IMR-90 (cell line): ENCODE data around the gene VIPR2. TPM values are rescaled to one million over a fixed set of nuclear protein-coding genes. Genes with fewer than 3 reads are reported as not detected.

ENCODE experiments used
- ATAC-seq: fragments of 200-7000 bp; cut with Tn5 transposase; 2 replicates; pipeline ENCODE4 v1.9.1; 2020; ENCODE audit warnings: low read depth, mild to moderate bottlenecking, moderate library complexity
- BruUV-seq: library from RNA; stranded (reverse); fragments of 400-500 nt; replicated peaks from 2 replicates; lab custom pipeline; 2021; lab: Mats Ljungman, UMichigan
- CTCF ChIA-PET: fragments of 300-600 bp; formaldehyde crosslinking; extraction: SDS; loops from one replicate; lab custom pipeline; 2021; ENCODE audit warnings: antibody characterized with exemption; lab: Yijun Ruan, JAX
- POLR2A ChIA-PET: fragments of 300-600 bp; sonication (Branson Sonifier 250); formaldehyde crosslinking; loops from one replicate; lab custom pipeline; 2022; ENCODE audit warnings: antibody characterized with exemption; ENCODE audit not compliant: unreplicated experiment; lab: Charles Lee
- DNase-seq: peaks from one replicate; pipeline ENCODE4 v3.0.0; 2013
- H2AFZ ChIP-seq: replicated peaks from 2 replicates; pipeline ENCODE3; 2013; ENCODE audit warnings: low read length, mild to moderate bottlenecking; ENCODE audit not compliant: poor library complexity
- H2AK5ac ChIP-seq: 2 replicates; pipeline ENCODE4 v1.6.1; 2013; ENCODE audit warnings: low read depth, low read length, inconsistent platforms
- H2AK9ac ChIP-seq: replicated peaks from 2 replicates; pipeline ENCODE3; 2013; ENCODE audit warnings: mild to moderate bottlenecking, low read depth, low read length, moderate library complexity; ENCODE audit not compliant: poor library complexity
- H2BK120ac ChIP-seq: 2 replicates; pipeline ENCODE4 v1.6.1; 2013; ENCODE audit warnings: low read depth, low read length, inconsistent platforms
- H2BK15ac ChIP-seq: 3 replicates; pipeline ENCODE4 v1.6.1; 2013; ENCODE audit warnings: low read depth, low read length, inconsistent platforms
- H2BK20ac ChIP-seq: 2 replicates; pipeline ENCODE4 v1.6.1; 2013; ENCODE audit warnings: low read depth, mild to moderate bottlenecking, inconsistent platforms, low read length, moderate library complexity
- H2BK5ac ChIP-seq: 2 replicates; pipeline ENCODE4 v1.6.1; 2013; ENCODE audit warnings: mild to moderate bottlenecking, low read depth, low read length, inconsistent platforms; ENCODE audit not compliant: poor library complexity, severe bottlenecking
- H3K14ac ChIP-seq: replicated peaks from 2 replicates; pipeline ENCODE4 v1.6.1; 2013; ENCODE audit warnings: low read depth, low read length, inconsistent platforms
- H3K18ac ChIP-seq: 2 replicates; pipeline ENCODE4 v1.6.1; 2013; ENCODE audit warnings: low read depth, low read length, control low read depth
- H3K23ac ChIP-seq: 2 replicates; pipeline ENCODE4 v1.6.1; 2013; ENCODE audit warnings: low read depth, low read length, inconsistent platforms
- H3K27ac ChIP-seq: 2 replicates; pipeline ENCODE4 v1.5.1; 2013; ENCODE audit warnings: mild to moderate bottlenecking, control low read depth, low read length; ENCODE audit not compliant: insufficient read depth
- H3K27me3 ChIP-seq: 2 replicates; pipeline ENCODE4 v1.6.1; 2013; ENCODE audit warnings: low read length; ENCODE audit not compliant: control insufficient read depth, insufficient read depth
- H3K36me3 ChIP-seq: 2 replicates; pipeline ENCODE4 v1.6.1; 2013; ENCODE audit warnings: low read length, mixed read lengths; ENCODE audit not compliant: control insufficient read depth, insufficient read depth
- H3K4ac ChIP-seq: 2 replicates; pipeline ENCODE4 v1.6.1; 2013; ENCODE audit warnings: low read depth, low read length, inconsistent platforms
- H3K4me1 ChIP-seq: 2 replicates; pipeline ENCODE4 v1.6.1; 2013; ENCODE audit warnings: low read length, mixed read lengths; ENCODE audit not compliant: control insufficient read depth, insufficient read depth
- H3K4me2 ChIP-seq: 2 replicates; pipeline ENCODE4 v1.6.1; 2013; ENCODE audit warnings: low read depth, mild to moderate bottlenecking, control low read depth, low read length, moderate library complexity
- H3K4me3 ChIP-seq: 2 replicates; pipeline ENCODE4 v1.5.1; 2013; ENCODE audit warnings: low read depth, mild to moderate bottlenecking, control low read depth, low read length, moderate library complexity; ENCODE audit not compliant: insufficient read depth
- H3K56ac ChIP-seq: 2 replicates; pipeline ENCODE4 v1.6.1; 2013; ENCODE audit warnings: low read length, inconsistent platforms; ENCODE audit not compliant: insufficient read depth; ENCODE audit errors: extremely low read depth
- H3K79me1 ChIP-seq, 2 experiments: 2 replicates each; pipeline ENCODE4 v1.6.1; 2013; ENCODE audit warnings: low read length in 2 of 2, inconsistent platforms in 1 of 2, low read depth in 1 of 2
- H3K9ac ChIP-seq: 2 replicates; pipeline ENCODE4 v1.6.1; 2013; ENCODE audit warnings: low read depth, low read length, control low read depth
- H3K9me1 ChIP-seq: 2 replicates; pipeline ENCODE4 v1.6.1; 2013; ENCODE audit warnings: low read length, inconsistent platforms; ENCODE audit not compliant: insufficient read depth
- H3K9me3 ChIP-seq: 2 replicates; pipeline ENCODE4 v1.6.1; 2013; ENCODE audit warnings: low read length; ENCODE audit not compliant: control insufficient read depth, insufficient read depth
- H4K20me1 ChIP-seq: 2 replicates; pipeline ENCODE4 v1.6.1; 2013; ENCODE audit warnings: low read length, inconsistent platforms; ENCODE audit not compliant: insufficient read depth
- H4K5ac ChIP-seq: 2 replicates; pipeline ENCODE4 v1.6.1; 2013; ENCODE audit warnings: mild to moderate bottlenecking, low read depth, low read length, control low read depth
- H4K8ac ChIP-seq, 2 experiments: 2 replicates each; pipeline ENCODE4 v1.6.1; 2013; ENCODE audit warnings: low read depth in 2 of 2, low read length in 2 of 2, control low read depth in 1 of 2, inconsistent platforms in 1 of 2
- H4K91ac ChIP-seq: 2 replicates; pipeline ENCODE4 v1.6.1; 2013; ENCODE audit warnings: low read depth, low read length, inconsistent platforms; ENCODE audit not compliant: insufficient read depth
- BHLHE40 ChIP-seq: fragments of 150-350 bp; IDR thresholded peaks from 2 replicates; pipeline ENCODE4 v1.6.1; 2016; ENCODE audit warnings: mild to moderate bottlenecking, low read depth, low read length
- CEBPB ChIP-seq: IDR thresholded peaks from 2 replicates; pipeline ENCODE4 v1.6.1; 2012; ENCODE audit warnings: low read depth, low read length, improper control_type of control experiment
- CHD1 ChIP-seq: IDR thresholded peaks from 2 replicates; pipeline ENCODE4 v1.6.1; 2012; ENCODE audit warnings: low read depth, low read length, improper control_type of control experiment
- ELK1 ChIP-seq: fragments of 150-350 bp; IDR thresholded peaks from 2 replicates; pipeline ENCODE4 v1.6.1; 2016; ENCODE audit warnings: low read depth, mild to moderate bottlenecking, low read length, moderate library complexity, borderline replicate concordance
- FOS ChIP-seq: fragments of 150-350 bp; IDR thresholded peaks from 2 replicates; pipeline ENCODE4 v1.6.1; 2016; ENCODE audit warnings: low read depth, low read length
- MAFK ChIP-seq: IDR thresholded peaks from 2 replicates; pipeline ENCODE4 v1.6.1; 2012; ENCODE audit warnings: low read depth, low read length, improper control_type of control experiment
- MXI1 ChIP-seq: IDR thresholded peaks from 2 replicates; pipeline ENCODE4 v1.6.1; 2012; ENCODE audit warnings: low read depth, mild to moderate bottlenecking, low read length, moderate library complexity, borderline replicate concordance
- NFE2L2 ChIP-seq: fragments of 150-350 bp; IDR thresholded peaks from 2 replicates; pipeline ENCODE4 v1.6.1; 2016; ENCODE audit warnings: low read depth, mild to moderate bottlenecking, low read length
- POLR2A ChIP-seq: IDR thresholded peaks from 2 replicates; pipeline ENCODE4 v1.6.1; 2012; ENCODE audit warnings: mild to moderate bottlenecking, low read depth, low read length
- RAD21 ChIP-seq: IDR thresholded peaks from 2 replicates; pipeline ENCODE4 v1.6.1; 2012; ENCODE audit warnings: low read length, improper control_type of control experiment
- RCOR1 ChIP-seq: IDR thresholded peaks from 2 replicates; pipeline ENCODE4 v1.6.1; 2012; ENCODE audit warnings: mild to moderate bottlenecking, low read length, improper control_type of control experiment; ENCODE audit not compliant: insufficient replicate concordance
- RFX5 ChIP-seq: IDR thresholded peaks from 2 replicates; pipeline ENCODE4 v1.8.0; 2012; ENCODE audit warnings: low read depth, mild to moderate bottlenecking, low read length, moderate library complexity
- SMC3 ChIP-seq: fragments of 150-350 bp; IDR thresholded peaks from 2 replicates; pipeline ENCODE4 v1.6.1; 2016; ENCODE audit warnings: low read depth, mild to moderate bottlenecking, antibody characterized with exemption, low read length, moderate library complexity
- WGBS, 2 experiments: methylation state at CpG; one replicate each; pipeline versions ENCODE4 v1.1.5 to v1.1.7; 2013; ENCODE audit warnings: missing lambda C conversion rate in 2 of 2; ENCODE audit not compliant: insufficient read length in 1 of 2; ENCODE audit errors: extremely low coverage in 2 of 2; 5-methylcytosine and 5-hydroxymethylcytosine counted together
- dilution Hi-C: fragments of 300-500 bp; cut with HindIII; formaldehyde crosslinking; loops from one replicate; pipeline ENCODE4 v1.14.3; 2018; ENCODE audit warnings: low sequenced_read_pairs; ENCODE audit not compliant: unreplicated experiment
- in situ Hi-C: fragments of 300-500 bp; cut with MboI; formaldehyde crosslinking; loops from 3 replicates; pipeline ENCODE4 v1.14.3; 2019; ENCODE audit warnings: low sequenced_read_pairs, inconsistent platforms, mixed read lengths
- intact Hi-C: fragments of 100-400 bp; cut with micrococcal nuclease; formaldehyde crosslinking; loops from 2 replicates; pipeline ENCODE4 v1.10.0; 2022
- polyA plus RNA-seq, 3 experiments: library from polyadenylated mRNA; depleted of rRNA; stranded (reverse); fragments of >200 nt; gene quantifications; 2 replicates each; pipeline ENCODE4 v1.2.3, GENCODE V29; 2012; ENCODE audit warnings: low replicate concordance in 1 of 3
- total RNA-seq: library from RNA; depleted of rRNA; stranded (reverse); fragments of >200 nt; gene quantifications from 2 replicates; pipeline ENCODE4 v1.2.3, GENCODE V29; 2012
- TF ChIP-seq, protein P1 (sequence below): fragments of 150-350 bp; IDR thresholded peaks from 2 replicates; pipeline ENCODE4 v1.6.1; 2017; ENCODE audit warnings: mild to moderate bottlenecking, antibody characterized with exemption, low read length, low read depth
- TF ChIP-seq, protein P2 (sequence below): conservative IDR thresholded peaks from 2 replicates; pipeline ENCODE4 v1.5.1; 2012; ENCODE audit warnings: mild to moderate bottlenecking, low read depth, low read length, improper control_type of control experiment

Gene VIPR2
- total and polyA plus RNA-seq, 2 of the 4 experiments (the other 2 are of a cell fraction): not detected

- no peak overlapping the region for H3K14ac ChIP-seq
- BruUV-seq: no TSS peak
- H3K9me1 ChIP-seq: no peaks in the 10 kb centered on the region
- H3K56ac ChIP-seq: no peak overlapping the region
- peaks cover 7% of the 10 kb centered on the region; the same call in 1 of the 2 replicates for H3K27me3 ChIP-seq
- dilution Hi-C loops: no loop called here
- H3K27ac ChIP-seq: no peak overlapping the region
- H2BK120ac ChIP-seq: no peak overlapping the region
- H3K23ac ChIP-seq: no peak overlapping the region
- no peak overlapping the region for H3K4ac ChIP-seq
- H4K8ac ChIP-seq: no peak overlapping the region
- no peak overlapping the region for H2AK9ac ChIP-seq
- ChIA-PET POLR2A (no interaction called here), CTCF (no interaction called here)
- H3K9me3 ChIP-seq: peaks cover 7% of the 10 kb centered on the region
- no peak overlapping the region for H4K5ac ChIP-seq
- 60% methylated on average over 24 of the region's 47 CpGs; no CpG with 5 or more reads in 1 of the 2 experiments for WGBS, 2 experiments
- no peak overlapping the region; the same call in 1 of the 2 replicates for H3K4me2 ChIP-seq
- no peaks in the 10 kb centered on the region for H3K79me1 ChIP-seq
- DNase-seq: no peak
- H2AFZ ChIP-seq: peak overlapping the region; percentile 67
- no peak overlapping the region for H3K9ac ChIP-seq
- H3K4me1 ChIP-seq: no peaks in the 10 kb centered on the region
- H3K4me3 ChIP-seq: no peak overlapping the region
- H2BK5ac ChIP-seq: no peak overlapping the region
- no peak overlapping the region for H4K91ac ChIP-seq
- no peaks in the 10 kb centered on the region for H4K20me1 ChIP-seq
- in situ Hi-C loops: no loop called here
- H3K36me3 ChIP-seq: no peaks in the 10 kb centered on the region
- no peak overlapping the region for H3K18ac ChIP-seq
- H2BK15ac ChIP-seq: no peak overlapping the region
- no peak overlapping the region for H2BK20ac ChIP-seq
- intact Hi-C loops: no loop called here
- no peak for ATAC-seq
- no peak overlapping the region for H2AK5ac ChIP-seq
- TF ChIP-seq CHD1 (no peak), MXI1 (no peak), CEBPB (no peak), POLR2A (no peak), SMC3 (no peak), NFE2L2 (no peak), RAD21 (no peak), ELK1 (no peak), FOS (no peak), BHLHE40 (no peak), RCOR1 (no peak), RFX5 (no peak), MAFK (no peak)
- TF ChIP-seq, protein P1, sequence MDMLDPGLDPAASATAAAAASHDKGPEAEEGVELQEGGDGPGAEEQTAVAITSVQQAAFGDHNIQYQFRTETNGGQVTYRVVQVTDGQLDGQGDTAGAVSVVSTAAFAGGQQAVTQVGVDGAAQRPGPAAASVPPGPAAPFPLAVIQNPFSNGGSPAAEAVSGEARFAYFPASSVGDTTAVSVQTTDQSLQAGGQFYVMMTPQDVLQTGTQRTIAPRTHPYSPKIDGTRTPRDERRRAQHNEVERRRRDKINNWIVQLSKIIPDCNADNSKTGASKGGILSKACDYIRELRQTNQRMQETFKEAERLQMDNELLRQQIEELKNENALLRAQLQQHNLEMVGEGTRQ: no peak
- TF ChIP-seq, protein P2, sequence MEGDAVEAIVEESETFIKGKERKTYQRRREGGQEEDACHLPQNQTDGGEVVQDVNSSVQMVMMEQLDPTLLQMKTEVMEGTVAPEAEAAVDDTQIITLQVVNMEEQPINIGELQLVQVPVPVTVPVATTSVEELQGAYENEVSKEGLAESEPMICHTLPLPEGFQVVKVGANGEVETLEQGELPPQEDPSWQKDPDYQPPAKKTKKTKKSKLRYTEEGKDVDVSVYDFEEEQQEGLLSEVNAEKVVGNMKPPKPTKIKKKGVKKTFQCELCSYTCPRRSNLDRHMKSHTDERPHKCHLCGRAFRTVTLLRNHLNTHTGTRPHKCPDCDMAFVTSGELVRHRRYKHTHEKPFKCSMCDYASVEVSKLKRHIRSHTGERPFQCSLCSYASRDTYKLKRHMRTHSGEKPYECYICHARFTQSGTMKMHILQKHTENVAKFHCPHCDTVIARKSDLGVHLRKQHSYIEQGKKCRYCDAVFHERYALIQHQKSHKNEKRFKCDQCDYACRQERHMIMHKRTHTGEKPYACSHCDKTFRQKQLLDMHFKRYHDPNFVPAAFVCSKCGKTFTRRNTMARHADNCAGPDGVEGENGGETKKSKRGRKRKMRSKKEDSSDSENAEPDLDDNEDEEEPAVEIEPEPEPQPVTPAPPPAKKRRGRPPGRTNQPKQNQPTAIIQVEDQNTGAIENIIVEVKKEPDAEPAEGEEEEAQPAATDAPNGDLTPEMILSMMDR: no peak
These were observed 148.2 kb downstream of the VIPR2 start for GRCh38 chr7:158996214-158997109.
